ENCODE results near the gene NWD2. TPM values are rescaled to one million over a fixed set of nuclear protein-coding genes. Genes with fewer than 3 reads are reported as not detected.

The NWD2 gene
- total RNA-seq, 1 experiment from 2014 or later, result under 0.01 TPM

- Histone ChIP-seq H3K4me3 (ENCODE audit: low read length) (no peak overlapping the region), H3K9me2 (replicated peaks; ENCODE audit: low read length) (no peaks in the 10 kb centered on the region), H3K79me2 (ENCODE audit: low read length) (no peaks in the 10 kb centered on the region), H4K20me1 (ENCODE audit: low read length) (no peaks in the 10 kb centered on the region), H3K9ac (ENCODE audit: low read length) (no peak overlapping the region), H3K4me1 (ENCODE audit: insufficient read depth, low read length) (peaks cover 5% of the 10 kb centered on the region; the same call in 1 of the 2 replicates), H3K36me3 (ENCODE audit: low read depth, low read length) (no peaks in the 10 kb centered on the region), H3K27me3 (ENCODE audit: low read length) (no peaks in the 10 kb centered on the region), H3K4me2 (ENCODE audit: low read length) (no peak overlapping the region), H3K9me3 (ENCODE audit: low read length) (no peaks in the 10 kb centered on the region), H3K27ac (ENCODE audit: low read length) (no peak overlapping the region), H3F3A (ENCODE audit: low read length, unreplicated experiment) (no peaks in the 10 kb centered on the region), H2AFZ (ENCODE audit: low read length) (no peak overlapping the region)
- BruUV-seq (replicated peaks), result no TSS peak
- no peak for TF ChIP-seq EZH2phosphoT487 (IDR thresholded peaks at IDR 0.05; ENCODE audit: borderline replicate concordance, low read length)
- TF ChIP-seq EZH2 (IDR thresholded peaks at IDR 0.05; ENCODE audit: low read length, unreplicated experiment), result no peak
- TF ChIP-seq, protein P1, sequence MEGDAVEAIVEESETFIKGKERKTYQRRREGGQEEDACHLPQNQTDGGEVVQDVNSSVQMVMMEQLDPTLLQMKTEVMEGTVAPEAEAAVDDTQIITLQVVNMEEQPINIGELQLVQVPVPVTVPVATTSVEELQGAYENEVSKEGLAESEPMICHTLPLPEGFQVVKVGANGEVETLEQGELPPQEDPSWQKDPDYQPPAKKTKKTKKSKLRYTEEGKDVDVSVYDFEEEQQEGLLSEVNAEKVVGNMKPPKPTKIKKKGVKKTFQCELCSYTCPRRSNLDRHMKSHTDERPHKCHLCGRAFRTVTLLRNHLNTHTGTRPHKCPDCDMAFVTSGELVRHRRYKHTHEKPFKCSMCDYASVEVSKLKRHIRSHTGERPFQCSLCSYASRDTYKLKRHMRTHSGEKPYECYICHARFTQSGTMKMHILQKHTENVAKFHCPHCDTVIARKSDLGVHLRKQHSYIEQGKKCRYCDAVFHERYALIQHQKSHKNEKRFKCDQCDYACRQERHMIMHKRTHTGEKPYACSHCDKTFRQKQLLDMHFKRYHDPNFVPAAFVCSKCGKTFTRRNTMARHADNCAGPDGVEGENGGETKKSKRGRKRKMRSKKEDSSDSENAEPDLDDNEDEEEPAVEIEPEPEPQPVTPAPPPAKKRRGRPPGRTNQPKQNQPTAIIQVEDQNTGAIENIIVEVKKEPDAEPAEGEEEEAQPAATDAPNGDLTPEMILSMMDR (conservative IDR thresholded peaks at IDR 0.05; ENCODE audit: low read depth, low read length), result no peak
- ATAC-seq (no peak), DNase-seq (no peak)
- CTCF ChIA-PET, result no interaction called here
- intact Hi-C loops (cut with micrococcal nuclease), result no loop called here
- POLR2A ChIA-PET (ENCODE audit: unreplicated experiment), result no interaction called here
Measured at GRCh38 chr4:37317104-37317643, 72.6 kb downstream of the NWD2 start.

DNA sequence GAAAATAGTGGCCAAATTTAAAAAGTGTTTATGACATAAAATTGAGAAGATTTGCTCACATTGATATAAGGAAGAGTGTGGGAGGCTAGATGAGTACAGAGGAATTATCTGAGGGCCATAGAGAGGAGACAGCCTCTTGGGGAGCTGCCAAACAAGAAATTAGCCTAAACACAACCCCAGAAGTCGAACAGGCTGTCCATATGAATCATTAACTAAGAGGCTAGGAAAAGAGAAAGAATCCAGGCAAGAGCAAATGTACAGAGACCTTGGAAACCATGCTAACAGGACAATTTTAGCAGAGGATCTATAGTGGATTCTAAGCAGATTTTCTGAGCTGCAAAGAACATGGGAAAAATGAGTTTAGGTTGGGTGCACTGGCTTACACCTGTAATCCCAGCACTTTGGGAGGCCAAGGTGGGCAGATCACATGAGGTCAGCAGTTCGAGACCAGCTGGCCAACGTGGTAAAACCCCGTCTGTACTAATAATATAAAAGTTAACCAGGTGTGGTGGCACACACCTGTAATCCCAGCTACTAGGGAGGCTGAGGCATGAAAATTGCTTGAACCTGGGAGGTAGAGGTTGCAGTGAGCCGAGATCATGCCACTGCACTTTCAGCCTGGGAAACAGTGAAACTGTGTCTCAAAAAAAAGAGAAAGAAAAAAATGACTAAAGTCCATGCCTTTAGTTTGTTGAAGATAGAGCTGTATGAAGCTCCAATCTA lies 76.1 kb downstream of the NWD2 start:
- H3K9me2 ChIP-seq (replicated peaks; ENCODE audit: low read length), result no peaks in the 10 kb centered on the region
- ChIA-PET POLR2A (ENCODE audit: unreplicated experiment) (no interaction called here), CTCF (no interaction called here)
- no peak overlapping the region for H3K4me3 ChIP-seq (ENCODE audit: low read length)
- no peaks in the 10 kb centered on the region for H3F3A ChIP-seq (ENCODE audit: low read length, unreplicated experiment)
- H3K36me3 ChIP-seq (ENCODE audit: low read depth, low read length), result no peaks in the 10 kb centered on the region
- no peaks in the 10 kb centered on the region for H3K27me3 ChIP-seq (ENCODE audit: low read length)
- intact Hi-C loops (cut with micrococcal nuclease), result no loop called here
- H4K20me1 ChIP-seq (ENCODE audit: low read length), result no peaks in the 10 kb centered on the region
- H3K27ac ChIP-seq (ENCODE audit: low read length), result no peak overlapping the region
- H3K9me3 ChIP-seq (ENCODE audit: low read length), result no peaks in the 10 kb centered on the region
- no peak for TF ChIP-seq EZH2phosphoT487 (IDR thresholded peaks at IDR 0.05; ENCODE audit: borderline replicate concordance, low read length)
- TF ChIP-seq, protein P1 (conservative IDR thresholded peaks at IDR 0.05; ENCODE audit: low read depth, low read length), result no peak
- TF ChIP-seq EZH2 (IDR thresholded peaks at IDR 0.05; ENCODE audit: low read length, unreplicated experiment), result no peak
- no peak overlapping the region for H3K4me2 ChIP-seq (ENCODE audit: low read length)
- H2AFZ ChIP-seq (ENCODE audit: low read length), result no peak overlapping the region
- peaks cover 19% of the 10 kb centered on the region for H3K4me1 ChIP-seq (ENCODE audit: insufficient read depth, low read length)
- no peak for DNase-seq
- no peaks in the 10 kb centered on the region for H3K79me2 ChIP-seq (ENCODE audit: low read length)
- no peak overlapping the region for H3K9ac ChIP-seq (ENCODE audit: low read length)
- no TSS peak for BruUV-seq (replicated peaks)
- no peak for ATAC-seq

GRCh38 chr4:37322122-37322521 lies 77.6 kb downstream of the NWD2 start:
- Histone ChIP-seq H4K20me1 (ENCODE audit: low read length) (no peaks in the 10 kb centered on the region), H3K9ac (ENCODE audit: low read length) (no peak overlapping the region), H3K27ac (ENCODE audit: low read length) (no peak overlapping the region), H2AFZ (ENCODE audit: low read length) (no peak overlapping the region), H3K9me2 (replicated peaks; ENCODE audit: low read length) (no peaks in the 10 kb centered on the region), H3K27me3 (ENCODE audit: low read length) (no peaks in the 10 kb centered on the region), H3F3A (ENCODE audit: low read length, unreplicated experiment) (no peaks in the 10 kb centered on the region), H3K9me3 (ENCODE audit: low read length) (no peaks in the 10 kb centered on the region), H3K36me3 (ENCODE audit: low read depth, low read length) (no peaks in the 10 kb centered on the region), H3K4me3 (ENCODE audit: low read length) (no peak overlapping the region), H3K4me1 (ENCODE audit: insufficient read depth, low read length) (peaks cover 19% of the 10 kb centered on the region), H3K4me2 (ENCODE audit: low read length) (peak overlapping the region; percentile 15; the same call in 1 of the 2 replicates), H3K79me2 (ENCODE audit: low read length) (no peaks in the 10 kb centered on the region)
- CTCF ChIA-PET, result no interaction called here
- BruUV-seq (replicated peaks), result no TSS peak
- DNase-seq, result peak; percentile 34
- intact Hi-C loops (cut with micrococcal nuclease), result no loop called here
- ATAC-seq, result no peak
- TF ChIP-seq EZH2 (IDR thresholded peaks at IDR 0.05; ENCODE audit: low read length, unreplicated experiment) (no peak), EZH2phosphoT487 (IDR thresholded peaks at IDR 0.05; ENCODE audit: borderline replicate concordance, low read length) (no peak)
- TF ChIP-seq, protein P1 (conservative IDR thresholded peaks at IDR 0.05; ENCODE audit: low read depth, low read length), result no peak
- POLR2A ChIA-PET (ENCODE audit: unreplicated experiment), result no interaction called here
